ENCODE measurements around the gene KRT8.

DNA sequence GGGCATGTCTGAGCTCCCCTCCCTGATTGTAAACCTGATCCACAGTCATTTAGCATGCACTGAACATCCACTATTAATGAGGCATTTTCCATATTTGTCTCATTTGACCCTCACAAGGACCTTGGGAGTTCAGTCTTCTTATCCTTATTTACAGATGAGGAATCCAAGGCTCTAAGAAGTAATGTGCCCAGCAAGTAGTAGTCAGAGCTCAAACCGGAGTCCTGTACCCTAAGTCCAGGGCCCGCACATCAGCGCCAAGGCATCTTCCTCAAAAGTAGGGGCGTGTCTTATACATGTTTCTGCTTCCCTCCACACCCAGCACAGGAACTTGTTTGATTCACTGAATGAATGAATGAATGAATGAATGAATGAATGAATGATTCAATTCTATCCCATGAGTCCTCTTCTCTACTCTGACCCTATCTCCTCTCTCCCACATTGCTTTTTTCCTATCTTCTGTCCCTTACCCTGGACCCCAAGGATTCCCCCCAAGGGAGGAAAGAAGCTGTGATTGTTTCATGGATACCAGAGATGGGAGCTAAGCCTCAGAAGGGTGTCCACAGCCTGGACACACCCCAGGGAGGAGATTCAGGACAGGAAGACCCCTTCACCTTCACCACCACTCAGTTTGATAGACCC is 21.8 kb upstream of the KRT8 start:
- TF ChIP-seq, protein P1, sequence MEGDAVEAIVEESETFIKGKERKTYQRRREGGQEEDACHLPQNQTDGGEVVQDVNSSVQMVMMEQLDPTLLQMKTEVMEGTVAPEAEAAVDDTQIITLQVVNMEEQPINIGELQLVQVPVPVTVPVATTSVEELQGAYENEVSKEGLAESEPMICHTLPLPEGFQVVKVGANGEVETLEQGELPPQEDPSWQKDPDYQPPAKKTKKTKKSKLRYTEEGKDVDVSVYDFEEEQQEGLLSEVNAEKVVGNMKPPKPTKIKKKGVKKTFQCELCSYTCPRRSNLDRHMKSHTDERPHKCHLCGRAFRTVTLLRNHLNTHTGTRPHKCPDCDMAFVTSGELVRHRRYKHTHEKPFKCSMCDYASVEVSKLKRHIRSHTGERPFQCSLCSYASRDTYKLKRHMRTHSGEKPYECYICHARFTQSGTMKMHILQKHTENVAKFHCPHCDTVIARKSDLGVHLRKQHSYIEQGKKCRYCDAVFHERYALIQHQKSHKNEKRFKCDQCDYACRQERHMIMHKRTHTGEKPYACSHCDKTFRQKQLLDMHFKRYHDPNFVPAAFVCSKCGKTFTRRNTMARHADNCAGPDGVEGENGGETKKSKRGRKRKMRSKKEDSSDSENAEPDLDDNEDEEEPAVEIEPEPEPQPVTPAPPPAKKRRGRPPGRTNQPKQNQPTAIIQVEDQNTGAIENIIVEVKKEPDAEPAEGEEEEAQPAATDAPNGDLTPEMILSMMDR (IDR thresholded peaks at IDR 0.05) = no peak
- no peak for TF ChIP-seq POLR2A (IDR thresholded peaks at IDR 0.05)

Measured in lower leg skin (tissue), 3 donors.